ENCODE results near the gene HCN3.
A peak's percentile ranks its signal among the peaks of the same experiment; 100 is the strongest.

HCN3 gene

GRCh38 chr1:155329980-155330598, 52.8 kb downstream of the HCN3 start (continued):
- TF ChIP-seq ZNF341 (tag by site-specific recombination; IDR thresholded peaks at IDR 0.05; ENCODE audit: low read depth) (no peak), SP7 (tag by site-specific recombination; IDR thresholded peaks at IDR 0.05) (no peak), GFI1B (tag by site-specific recombination; IDR thresholded peaks at IDR 0.05) (no peak), ZNF169 (tag by site-specific recombination; IDR thresholded peaks at IDR 0.05) (no peak), ZNF148 (tag by site-specific recombination; IDR thresholded peaks at IDR 0.05; ENCODE audit: borderline replicate concordance) (no peak), ZNF362 (tag by site-specific recombination; IDR thresholded peaks at IDR 0.05) (peak; percentile 42; the same call in 1 of the 2 replicates)

- POLR2A ChIA-PET = no interaction called here
- CTCF ChIA-PET = interaction anchor here (0.6 to 0.9 kb wide), 2 partner anchors 9 to 91 kb away, joined by 3 to 4 read pairs; no protein-coding TSS in a partner anchor
- peaks cover 18 to 66% of the 10 kb centered on the region in 2 experiments for H3K36me3 ChIP-seq (ENCODE audit: control insufficient read depth in 2 of 2, insufficient read depth in 1 of 2, low read length in 2 of 2)
- no peak overlapping the region for H3K27ac ChIP-seq (ENCODE audit: extremely low read depth, low read depth, low read length)
- no peaks in the 10 kb centered on the region for H3K9me3 ChIP-seq (ENCODE audit: control insufficient read depth, insufficient read depth, low read depth, low read length)
- TF ChIP-seq ZNF280C (tag by site-specific recombination; IDR thresholded peaks at IDR 0.05) (no peak), PRDM6 (tag by site-specific recombination; IDR thresholded peaks at IDR 0.05) (no peak), ZNF366 (tag by site-specific recombination; conservative IDR thresholded peaks at IDR 0.05) (no peak), ZNF548 (tag by site-specific recombination; IDR thresholded peaks at IDR 0.05) (no peak), ZNF398 (tag by site-specific recombination; IDR thresholded peaks at IDR 0.05) (no peak), ZBTB1 (tag by site-specific recombination; IDR thresholded peaks at IDR 0.05) (no peak), TSHZ1 (tag by site-specific recombination; IDR thresholded peaks at IDR 0.05; ENCODE audit: borderline replicate concordance) (no peak), HIC1 (tag by site-specific recombination; IDR thresholded peaks at IDR 0.05) (no peak), GLI2 (tag by site-specific recombination; IDR thresholded peaks at IDR 0.05; ENCODE audit: borderline replicate concordance, low read depth) (no peak)
- no peak overlapping the region for H3K4me3 ChIP-seq (ENCODE audit: low read depth, low read length)
- no peaks in the 10 kb centered on the region for H3K4me1 ChIP-seq (ENCODE audit: control insufficient read depth, insufficient read depth, low read length)
Observed at GRCh38 chr1:155334962-155335361, 57.7 kb downstream of the HCN3 start.

Data from HEK293 (cell line).